EH (cell line): ENCODE results near the gene CPSF6.

Experiments used
- DNase-seq: peaks from one replicate; pipeline ENCODE4 v3.0.0-alpha.2; 2015; ENCODE audit warnings: low read depth

Gene CPSF6

GRCh38 chr12:69321351-69321750 is 82.0 kb downstream of the CPSF6 start:
- DNase-seq, result no peak
